ENCODE measurements around the gene NGB. TPM values are rescaled to one million over a fixed set of nuclear protein-coding genes. Genes with fewer than 3 reads are reported as not detected.
"Not testable (repeated sequence)": the region's sequence is repeated elsewhere in the genome, so short reads cannot be mapped to it uniquely, and the experiment has no call there.

Gene NGB
- 0.30 TPM for polyA plus RNA-seq (2013, experiment 1 of 2)
- polyA plus RNA-seq (2013, experiment 2 of 2) = not detected

DNA sequence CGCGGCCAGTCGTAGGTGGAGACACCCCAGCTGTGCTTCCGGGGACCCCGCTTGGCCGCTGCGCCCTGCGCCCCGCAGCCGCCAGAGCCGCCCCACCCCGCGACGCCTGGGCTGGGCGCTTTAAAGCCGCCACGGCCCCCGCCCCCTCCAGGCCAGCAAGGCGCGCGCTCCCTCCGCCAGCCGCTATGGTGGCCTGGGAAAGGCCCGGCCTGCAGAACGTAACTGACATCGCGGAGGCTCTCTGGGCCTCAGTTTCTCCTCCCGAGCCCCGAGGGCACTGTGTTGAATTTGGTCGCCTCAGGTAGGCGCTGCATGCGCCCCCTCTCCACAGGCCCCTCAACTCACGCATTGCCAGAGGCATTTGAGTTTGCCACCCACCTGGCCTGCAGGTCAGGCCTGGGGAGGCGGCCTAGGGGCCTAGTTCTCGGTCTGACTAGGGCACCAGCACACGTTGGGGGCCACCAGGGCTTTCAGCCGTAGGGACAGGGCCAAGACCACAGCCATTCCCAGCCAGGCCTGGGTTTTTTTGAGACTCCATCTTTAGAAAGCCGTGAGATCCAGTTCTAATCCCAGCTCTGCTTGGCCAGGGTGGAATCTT, at the start of gene NGB:
Gene NGB (minus strand): TSS at position 94 of the 598 bp plus-strand sequence. CDS start 269 bp downstream, outside the sequence.
- Histone ChIP-seq H3K27me3 (ENCODE audit: insufficient read depth, low read length) (peaks cover 57% of the 10 kb centered on the region), H3K9ac (ENCODE audit: low read depth, low read length) (no peak within 1 kb of the TSS; the same call in 1 of the 2 replicates), H3K4me3 (ENCODE audit: low read length) (peak within 1 kb of the TSS; percentile 46), H3K36me3 (ENCODE audit: insufficient read depth, low read length) (no peaks in the 10 kb centered on the region), H3K9me3 (ENCODE audit: insufficient read depth, low read depth, low read length) (peaks cover 3% of the 10 kb centered on the region; the same call in 1 of the 2 replicates), H3K27ac (ENCODE audit: low read depth, low read length) (no peak within 1 kb of the TSS), H3K4me1 (ENCODE audit: insufficient read depth, low read length) (peaks cover 4% of the 10 kb centered on the region; the same call in 1 of the 2 replicates)
- 16% methylated on average over 38 of the region's 38 CpGs for WGBS

- H3K9me3 ChIP-seq (ENCODE audit: insufficient read depth, low read depth, low read length) = no peaks in the 10 kb centered on the region
- peak within 1 kb of the TSS; percentile 96 for H3K27ac ChIP-seq (ENCODE audit: low read depth, low read length)
- peak within 1 kb of the TSS; percentile 92 for H3K9ac ChIP-seq (ENCODE audit: low read depth, low read length)
- no peaks in the 10 kb centered on the region for H3K27me3 ChIP-seq (ENCODE audit: insufficient read depth, low read length)
- under 1% methylated on average over 69 of the region's 69 CpGs for WGBS
- peaks cover 21% of the 10 kb centered on the region for H3K4me1 ChIP-seq (ENCODE audit: insufficient read depth, low read length)
- no peaks in the 10 kb centered on the region for H3K36me3 ChIP-seq (ENCODE audit: insufficient read depth, low read length)
- peak within 1 kb of the TSS; percentile 89 for H3K4me3 ChIP-seq (ENCODE audit: low read length)
Observed at GRCh38 chr14:77320238-77320935, 49.4 kb upstream of the NGB start, which contains the start of gene POMT2. Gene POMT2 (minus strand): TSS chr14:77320883. CDS start chr14:77320681, 202 bp downstream.

DNA sequence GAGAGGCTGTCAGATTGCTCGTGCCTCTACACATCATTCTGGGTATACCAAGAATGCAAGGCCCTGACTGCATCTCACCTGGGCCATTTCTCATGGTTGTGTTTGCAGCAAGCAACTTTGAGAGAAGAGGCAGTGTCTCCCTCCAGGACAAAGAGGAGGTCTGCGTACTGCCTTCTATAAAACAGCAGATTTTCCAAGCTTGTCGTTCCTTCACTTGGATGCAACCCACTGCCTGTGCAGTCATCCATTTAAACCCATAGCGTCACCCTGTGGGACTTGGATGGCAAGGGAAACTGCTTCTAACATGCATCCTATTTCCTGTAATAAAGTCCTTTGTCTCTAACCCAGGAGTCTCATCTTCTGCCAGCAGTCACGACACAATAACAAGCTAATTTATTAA, 48.4 kb upstream of the NGB start:
- H3K9ac ChIP-seq (ENCODE audit: low read depth, low read length) = no peak overlapping the region; the same call in 1 of the 2 replicates
- peak overlapping the region; percentile 89 for H3K4me3 ChIP-seq (ENCODE audit: low read length)
- peak overlapping the region; percentile 18; the same call in 1 of the 2 replicates for H3K27ac ChIP-seq (ENCODE audit: low read depth, low read length)
- H3K36me3 ChIP-seq (ENCODE audit: insufficient read depth, low read length) = no peaks in the 10 kb centered on the region
- no peaks in the 10 kb centered on the region for H3K9me3 ChIP-seq (ENCODE audit: insufficient read depth, low read depth, low read length)
- peaks cover 29% of the 10 kb centered on the region for H3K4me1 ChIP-seq (ENCODE audit: insufficient read depth, low read length)
- no peaks in the 10 kb centered on the region for H3K27me3 ChIP-seq (ENCODE audit: insufficient read depth, low read length)
- 70% methylated on average over 5 of the region's 5 CpGs for WGBS

GRCh38 chr14:77318756-77319155, 47.8 kb upstream of the NGB start:
- H3K27me3 ChIP-seq (ENCODE audit: insufficient read depth, low read length); H3K4me3 ChIP-seq (ENCODE audit: low read length); H3K36me3 ChIP-seq (ENCODE audit: insufficient read depth, low read length); H3K27ac ChIP-seq (ENCODE audit: low read depth, low read length); H3K9ac ChIP-seq (ENCODE audit: low read depth, low read length); H3K9me3 ChIP-seq (ENCODE audit: insufficient read depth, low read depth, low read length): not testable (repeated sequence)
- 94% methylated on average over 11 of the region's 11 CpGs for WGBS
- H3K4me1 ChIP-seq (ENCODE audit: insufficient read depth, low read length) = peaks cover 34% of the 10 kb centered on the region

DNA sequence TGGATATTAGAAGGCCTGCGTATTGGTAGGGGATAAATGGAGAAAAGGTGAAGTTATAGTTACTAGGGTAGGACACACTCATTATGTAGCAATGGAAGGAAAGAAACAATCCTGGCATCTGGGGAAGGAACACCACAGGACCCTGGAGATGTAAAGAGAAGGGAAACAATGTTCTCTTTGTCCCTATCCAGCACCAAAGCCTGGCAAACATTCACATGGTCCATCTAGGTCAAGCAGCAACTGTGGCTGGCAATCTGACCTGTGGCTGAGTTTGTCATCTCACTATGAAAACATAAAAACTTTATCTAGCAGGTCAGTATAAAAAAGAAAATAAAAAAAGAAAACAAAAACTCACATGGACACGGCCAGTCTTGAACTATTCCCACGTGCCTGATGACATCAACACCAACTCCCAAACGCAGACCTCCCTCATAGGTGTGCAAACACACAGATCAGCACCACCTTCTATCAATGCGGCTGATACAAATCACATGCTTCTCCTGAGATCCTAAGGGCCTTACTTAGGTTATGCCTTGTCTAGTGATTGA, 47.1 kb upstream of the NGB start:
- Histone ChIP-seq H3K27ac (ENCODE audit: low read depth, low read length) (no peak overlapping the region), H3K9me3 (ENCODE audit: insufficient read depth, low read depth, low read length) (no peaks in the 10 kb centered on the region), H3K4me3 (ENCODE audit: low read length) (no peak overlapping the region), H3K36me3 (ENCODE audit: insufficient read depth, low read length) (no peaks in the 10 kb centered on the region), H3K27me3 (ENCODE audit: insufficient read depth, low read length) (no peaks in the 10 kb centered on the region), H3K4me1 (ENCODE audit: insufficient read depth, low read length) (peaks cover 39% of the 10 kb centered on the region), H3K9ac (ENCODE audit: low read depth, low read length) (no peak overlapping the region)
- 93% methylated on average over 5 of the region's 5 CpGs for WGBS

DNA sequence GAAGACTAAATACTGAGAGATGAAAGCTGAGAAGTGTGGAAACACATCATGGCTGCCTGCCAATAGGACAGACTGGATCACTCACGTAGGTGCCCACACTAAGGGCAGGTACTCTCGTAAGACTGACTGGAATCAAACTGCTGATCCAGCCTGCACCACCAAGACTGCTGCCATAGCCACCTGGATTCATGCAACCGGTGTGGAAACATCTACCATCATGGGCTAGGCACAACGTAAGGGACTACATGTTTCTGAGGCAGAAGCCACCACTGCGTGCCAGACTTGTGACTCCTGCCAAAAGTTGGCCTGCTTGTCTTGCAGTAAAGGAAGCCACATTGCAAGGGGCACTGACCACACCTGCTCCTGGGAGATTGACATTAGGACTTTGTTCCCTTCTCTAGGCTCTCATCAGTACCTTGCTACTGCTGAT, 45.9 kb upstream of the NGB start:
- 82% methylated on average over 5 of the region's 5 CpGs for WGBS

GRCh38 chr14:77316195-77316505, 45.1 kb upstream of the NGB start:
- Histone ChIP-seq H3K9ac (ENCODE audit: low read depth, low read length) (no peak overlapping the region), H3K9me3 (ENCODE audit: insufficient read depth, low read depth, low read length) (no peaks in the 10 kb centered on the region), H3K27me3 (ENCODE audit: insufficient read depth, low read length) (no peaks in the 10 kb centered on the region), H3K4me3 (ENCODE audit: low read length) (no peak overlapping the region), H3K4me1 (ENCODE audit: insufficient read depth, low read length) (peaks cover 38% of the 10 kb centered on the region), H3K27ac (ENCODE audit: low read depth, low read length) (no peak overlapping the region), H3K36me3 (ENCODE audit: insufficient read depth, low read length) (peaks cover 3% of the 10 kb centered on the region; the same call in 1 of the 2 replicates)
- WGBS = 65% methylated on average over 1 of the region's 1 CpG

More for the DNA sequence above, 45.9 kb upstream of the NGB start:
- Histone ChIP-seq H3K27me3 (ENCODE audit: insufficient read depth, low read length) (no peaks in the 10 kb centered on the region), H3K9me3 (ENCODE audit: insufficient read depth, low read depth, low read length) (no peaks in the 10 kb centered on the region), H3K4me3 (ENCODE audit: low read length) (no peak overlapping the region), H3K36me3 (ENCODE audit: insufficient read depth, low read length) (no peaks in the 10 kb centered on the region), H3K27ac (ENCODE audit: low read depth, low read length) (no peak overlapping the region), H3K9ac (ENCODE audit: low read depth, low read length) (no peak overlapping the region), H3K4me1 (ENCODE audit: insufficient read depth, low read length) (peaks cover 39% of the 10 kb centered on the region)

DNA sequence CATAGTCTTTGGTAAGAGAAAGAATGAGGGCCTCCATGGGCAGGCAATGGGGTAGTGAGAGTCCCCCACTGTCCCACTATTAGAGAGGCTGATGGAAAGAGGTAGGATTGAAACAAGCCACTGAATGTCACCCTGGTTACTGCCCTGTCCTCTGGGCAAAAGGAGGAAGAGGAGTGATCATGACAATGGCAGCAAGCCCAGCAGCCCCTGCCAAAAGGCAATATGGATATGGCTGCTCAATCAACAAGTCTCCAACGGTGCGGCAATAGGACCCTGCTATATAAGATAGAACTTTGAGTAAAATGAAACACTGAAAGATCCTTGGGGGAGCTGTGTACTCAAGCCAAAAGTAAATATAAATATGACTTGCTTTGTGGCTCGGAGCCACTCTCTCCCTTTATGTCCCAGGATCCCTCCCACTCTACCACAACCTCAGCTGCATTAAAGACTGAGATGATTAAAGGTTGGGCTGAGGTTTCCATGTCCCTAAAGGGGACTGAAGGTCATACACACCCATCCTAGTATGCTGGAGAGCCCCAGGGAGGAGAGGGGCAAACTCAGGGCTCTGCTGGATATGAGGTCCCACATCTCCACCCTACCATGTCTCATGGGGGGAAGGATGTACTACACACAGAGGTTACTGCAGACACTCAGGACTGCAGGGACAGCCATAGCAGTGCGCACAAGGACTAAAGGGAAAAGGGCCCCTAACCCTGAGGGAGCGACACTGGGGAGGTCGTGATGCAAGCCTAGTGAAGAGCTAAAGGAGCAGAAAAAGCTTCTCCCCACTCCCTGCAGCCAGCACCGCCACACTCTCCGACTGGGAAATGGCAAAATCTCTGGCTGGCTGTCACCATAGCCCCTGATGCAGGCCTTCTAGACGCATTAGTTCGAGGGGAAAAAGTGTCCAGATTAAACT, 43.8 kb upstream of the NGB start:
- no peaks in the 10 kb centered on the region for H3K27me3 ChIP-seq (ENCODE audit: insufficient read depth, low read length)
- peaks cover 3% of the 10 kb centered on the region; the same call in 1 of the 2 replicates for H3K36me3 ChIP-seq (ENCODE audit: insufficient read depth, low read length)
- H3K9ac ChIP-seq (ENCODE audit: low read depth, low read length) = peak overlapping the region; percentile 8; the same call in 1 of the 2 replicates
- peaks cover 36% of the 10 kb centered on the region for H3K4me1 ChIP-seq (ENCODE audit: insufficient read depth, low read length)
- H3K9me3 ChIP-seq (ENCODE audit: insufficient read depth, low read depth, low read length) = no peaks in the 10 kb centered on the region
- peak overlapping the region; percentile 42; the same call in 1 of the 2 replicates for H3K27ac ChIP-seq (ENCODE audit: low read depth, low read length)
- no peak overlapping the region for H3K4me3 ChIP-seq (ENCODE audit: low read length)
- WGBS = 79% methylated on average over 9 of the region's 10 CpGs

- Histone ChIP-seq H3K27ac (ENCODE audit: low read depth, low read length) (peak overlapping the region; percentile 51; the same call in 1 of the 2 replicates), H3K4me3 (ENCODE audit: low read length) (no peak overlapping the region), H3K27me3 (ENCODE audit: insufficient read depth, low read length) (no peaks in the 10 kb centered on the region), H3K9me3 (ENCODE audit: insufficient read depth, low read depth, low read length) (no peaks in the 10 kb centered on the region), H3K4me1 (ENCODE audit: insufficient read depth, low read length) (peaks cover 29% of the 10 kb centered on the region), H3K36me3 (ENCODE audit: insufficient read depth, low read length) (peaks cover 3% of the 10 kb centered on the region; the same call in 1 of the 2 replicates), H3K9ac (ENCODE audit: low read depth, low read length) (peak overlapping the region; percentile 41)
- WGBS = 13% methylated on average over 2 of the region's 2 CpGs
Observed at GRCh38 chr14:77314043-77314442, 43.0 kb upstream of the NGB start.

DNA sequence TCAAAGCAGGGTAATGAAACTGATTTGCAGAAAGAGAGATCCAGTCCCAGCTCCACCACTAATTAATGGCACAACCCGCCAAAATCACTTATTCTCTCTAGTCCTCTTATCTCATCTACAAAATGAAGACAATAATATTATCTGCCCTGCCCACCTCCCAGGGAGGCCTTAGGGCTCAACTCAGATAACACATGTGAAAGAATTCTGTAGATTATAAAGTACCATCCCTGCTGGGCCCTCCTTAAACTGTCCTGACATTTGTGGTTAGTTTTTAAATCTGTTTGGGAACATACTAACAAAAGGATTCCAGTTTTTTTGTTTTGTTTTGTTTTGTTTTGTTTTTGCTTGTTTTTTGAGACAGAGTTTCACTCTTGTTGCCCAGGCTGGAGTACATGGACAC, 42.4 kb upstream of the NGB start:
- H3K27me3 ChIP-seq (ENCODE audit: insufficient read depth, low read length) = no peaks in the 10 kb centered on the region
- H3K9ac ChIP-seq (ENCODE audit: low read depth, low read length) = peak overlapping the region; percentile 41; the same call in 1 of the 2 replicates
- 74% methylated on average over 1 of the region's 1 CpG for WGBS
- H3K4me3 ChIP-seq (ENCODE audit: low read length) = no peak overlapping the region
- H3K9me3 ChIP-seq (ENCODE audit: insufficient read depth, low read depth, low read length) = no peaks in the 10 kb centered on the region
- H3K27ac ChIP-seq (ENCODE audit: low read depth, low read length) = 0 out of 2 replicates have a peak overlapping the region, but pooled peaks have one; percentile 51
- H3K4me1 ChIP-seq (ENCODE audit: insufficient read depth, low read length) = peaks cover 28% of the 10 kb centered on the region
- H3K36me3 ChIP-seq (ENCODE audit: insufficient read depth, low read length) = peaks cover 3% of the 10 kb centered on the region; the same call in 1 of the 2 replicates
